IMR-90 (cell line): Measurements from ENCODE around the gene GALNT13. TPM values are rescaled to one million over a fixed set of nuclear protein-coding genes. Genes with fewer than 3 reads are reported as not detected.

Experiments
- ATAC-seq: fragments of 200-7000 bp; cut with Tn5 transposase; 2 replicates; pipeline ENCODE4 v1.9.1; 2020; ENCODE audit warnings: low read depth, mild to moderate bottlenecking, moderate library complexity
- BruUV-seq: library from RNA; stranded (reverse); fragments of 400-500 nt; replicated peaks from 2 replicates; lab custom pipeline; 2021; lab: Mats Ljungman, UMichigan
- CTCF ChIA-PET: fragments of 300-600 bp; formaldehyde crosslinking; extraction: SDS; loops from one replicate; lab custom pipeline; 2021; ENCODE audit warnings: antibody characterized with exemption; lab: Yijun Ruan, JAX
- POLR2A ChIA-PET: fragments of 300-600 bp; sonication (Branson Sonifier 250); formaldehyde crosslinking; loops from one replicate; lab custom pipeline; 2022; ENCODE audit warnings: antibody characterized with exemption; ENCODE audit not compliant: unreplicated experiment; lab: Charles Lee
- DNase-seq: peaks from one replicate; pipeline ENCODE4 v3.0.0; 2013
- H2AFZ ChIP-seq: replicated peaks from 2 replicates; pipeline ENCODE3; 2013; ENCODE audit warnings: low read length, mild to moderate bottlenecking; ENCODE audit not compliant: poor library complexity
- H2AK5ac ChIP-seq: 2 replicates; pipeline ENCODE4 v1.6.1; 2013; ENCODE audit warnings: low read depth, low read length, inconsistent platforms
- H2AK9ac ChIP-seq: replicated peaks from 2 replicates; pipeline ENCODE3; 2013; ENCODE audit warnings: mild to moderate bottlenecking, low read depth, low read length, moderate library complexity; ENCODE audit not compliant: poor library complexity
- H2BK120ac ChIP-seq: 2 replicates; pipeline ENCODE4 v1.6.1; 2013; ENCODE audit warnings: low read depth, low read length, inconsistent platforms
- H2BK15ac ChIP-seq: 3 replicates; pipeline ENCODE4 v1.6.1; 2013; ENCODE audit warnings: low read depth, low read length, inconsistent platforms
- H2BK20ac ChIP-seq: 2 replicates; pipeline ENCODE4 v1.6.1; 2013; ENCODE audit warnings: low read depth, mild to moderate bottlenecking, inconsistent platforms, low read length, moderate library complexity
- H2BK5ac ChIP-seq: 2 replicates; pipeline ENCODE4 v1.6.1; 2013; ENCODE audit warnings: mild to moderate bottlenecking, low read depth, low read length, inconsistent platforms; ENCODE audit not compliant: poor library complexity, severe bottlenecking
- H3K14ac ChIP-seq: replicated peaks from 2 replicates; pipeline ENCODE4 v1.6.1; 2013; ENCODE audit warnings: low read depth, low read length, inconsistent platforms
- H3K18ac ChIP-seq: 2 replicates; pipeline ENCODE4 v1.6.1; 2013; ENCODE audit warnings: low read depth, low read length, control low read depth
- H3K23ac ChIP-seq: 2 replicates; pipeline ENCODE4 v1.6.1; 2013; ENCODE audit warnings: low read depth, low read length, inconsistent platforms
- H3K27ac ChIP-seq: 2 replicates; pipeline ENCODE4 v1.5.1; 2013; ENCODE audit warnings: mild to moderate bottlenecking, control low read depth, low read length; ENCODE audit not compliant: insufficient read depth
- H3K27me3 ChIP-seq: 2 replicates; pipeline ENCODE4 v1.6.1; 2013; ENCODE audit warnings: low read length; ENCODE audit not compliant: control insufficient read depth, insufficient read depth
- H3K36me3 ChIP-seq: 2 replicates; pipeline ENCODE4 v1.6.1; 2013; ENCODE audit warnings: low read length, mixed read lengths; ENCODE audit not compliant: control insufficient read depth, insufficient read depth
- H3K4ac ChIP-seq: 2 replicates; pipeline ENCODE4 v1.6.1; 2013; ENCODE audit warnings: low read depth, low read length, inconsistent platforms
- H3K4me1 ChIP-seq: 2 replicates; pipeline ENCODE4 v1.6.1; 2013; ENCODE audit warnings: low read length, mixed read lengths; ENCODE audit not compliant: control insufficient read depth, insufficient read depth
- H3K4me2 ChIP-seq: 2 replicates; pipeline ENCODE4 v1.6.1; 2013; ENCODE audit warnings: low read depth, mild to moderate bottlenecking, control low read depth, low read length, moderate library complexity
- H3K4me3 ChIP-seq: 2 replicates; pipeline ENCODE4 v1.5.1; 2013; ENCODE audit warnings: low read depth, mild to moderate bottlenecking, control low read depth, low read length, moderate library complexity; ENCODE audit not compliant: insufficient read depth
- H3K56ac ChIP-seq: 2 replicates; pipeline ENCODE4 v1.6.1; 2013; ENCODE audit warnings: low read length, inconsistent platforms; ENCODE audit not compliant: insufficient read depth; ENCODE audit errors: extremely low read depth
- H3K79me1 ChIP-seq, 2 experiments: 2 replicates each; pipeline ENCODE4 v1.6.1; 2013; ENCODE audit warnings: low read length in 2 of 2, inconsistent platforms in 1 of 2, low read depth in 1 of 2
- H3K9ac ChIP-seq: 2 replicates; pipeline ENCODE4 v1.6.1; 2013; ENCODE audit warnings: low read depth, low read length, control low read depth
- H3K9me1 ChIP-seq: 2 replicates; pipeline ENCODE4 v1.6.1; 2013; ENCODE audit warnings: low read length, inconsistent platforms; ENCODE audit not compliant: insufficient read depth
- H3K9me3 ChIP-seq: 2 replicates; pipeline ENCODE4 v1.6.1; 2013; ENCODE audit warnings: low read length; ENCODE audit not compliant: control insufficient read depth, insufficient read depth
- H4K20me1 ChIP-seq: 2 replicates; pipeline ENCODE4 v1.6.1; 2013; ENCODE audit warnings: low read length, inconsistent platforms; ENCODE audit not compliant: insufficient read depth
- H4K5ac ChIP-seq: 2 replicates; pipeline ENCODE4 v1.6.1; 2013; ENCODE audit warnings: mild to moderate bottlenecking, low read depth, low read length, control low read depth
- H4K8ac ChIP-seq, 2 experiments: 2 replicates each; pipeline ENCODE4 v1.6.1; 2013; ENCODE audit warnings: low read depth in 2 of 2, low read length in 2 of 2, control low read depth in 1 of 2, inconsistent platforms in 1 of 2
- H4K91ac ChIP-seq: 2 replicates; pipeline ENCODE4 v1.6.1; 2013; ENCODE audit warnings: low read depth, low read length, inconsistent platforms; ENCODE audit not compliant: insufficient read depth
- POLR2A ChIP-seq: IDR thresholded peaks from 2 replicates; pipeline ENCODE4 v1.6.1; 2012; ENCODE audit warnings: mild to moderate bottlenecking, low read depth, low read length
- RCOR1 ChIP-seq: IDR thresholded peaks from 2 replicates; pipeline ENCODE4 v1.6.1; 2012; ENCODE audit warnings: mild to moderate bottlenecking, low read length, improper control_type of control experiment; ENCODE audit not compliant: insufficient replicate concordance
- WGBS, 2 experiments: methylation state at CpG; one replicate each; pipeline versions ENCODE4 v1.1.5 to v1.1.7; 2013; ENCODE audit warnings: missing lambda C conversion rate in 2 of 2; ENCODE audit not compliant: insufficient read length in 1 of 2; ENCODE audit errors: extremely low coverage in 2 of 2; 5-methylcytosine and 5-hydroxymethylcytosine counted together
- dilution Hi-C: fragments of 300-500 bp; cut with HindIII; formaldehyde crosslinking; loops from one replicate; pipeline ENCODE4 v1.14.3; 2018; ENCODE audit warnings: low sequenced_read_pairs; ENCODE audit not compliant: unreplicated experiment
- in situ Hi-C: fragments of 300-500 bp; cut with MboI; formaldehyde crosslinking; loops from 3 replicates; pipeline ENCODE4 v1.14.3; 2019; ENCODE audit warnings: low sequenced_read_pairs, inconsistent platforms, mixed read lengths
- intact Hi-C: fragments of 100-400 bp; cut with micrococcal nuclease; formaldehyde crosslinking; loops from 2 replicates; pipeline ENCODE4 v1.10.0; 2022
- polyA plus RNA-seq, 3 experiments: library from polyadenylated mRNA; depleted of rRNA; stranded (reverse); fragments of >200 nt; gene quantifications; 2 replicates each; pipeline ENCODE4 v1.2.3, GENCODE V29; 2012; ENCODE audit warnings: low replicate concordance in 1 of 3
- total RNA-seq: library from RNA; depleted of rRNA; stranded (reverse); fragments of >200 nt; gene quantifications from 2 replicates; pipeline ENCODE4 v1.2.3, GENCODE V29; 2012

The GALNT13 gene
- total and polyA plus RNA-seq, 2 of the 4 experiments (the other 2 are of a cell fraction) = 0.03 TPM; not detected in 1

- Histone ChIP-seq H2BK20ac (no peak overlapping the region), H3K4ac (no peak overlapping the region), H3K23ac (no peak overlapping the region), H3K27me3 (no peaks in the 10 kb centered on the region), H4K20me1 (no peaks in the 10 kb centered on the region), H4K91ac (no peak overlapping the region), H4K5ac (no peak overlapping the region), H3K18ac (no peak overlapping the region), H3K56ac (no peak overlapping the region), H3K14ac (no peak overlapping the region), H3K4me3 (no peak overlapping the region), H2BK5ac (no peak overlapping the region), H2BK15ac (no peak overlapping the region), H3K9me3 (peaks cover 4% of the 10 kb centered on the region), H4K8ac (no peak overlapping the region), H3K27ac (no peak overlapping the region), H3K9me1 (no peaks in the 10 kb centered on the region), H2AK5ac (no peak overlapping the region), H2AFZ (no peak overlapping the region), H3K4me1 (no peaks in the 10 kb centered on the region), H3K36me3 (no peaks in the 10 kb centered on the region), H2BK120ac (no peak overlapping the region), H3K4me2 (no peak overlapping the region), H3K79me1 (no peaks in the 10 kb centered on the region), H3K9ac (no peak overlapping the region), H2AK9ac (no peak overlapping the region)
- DNase-seq (no peak), ATAC-seq (no peak)
- intact Hi-C loops (no loop called here), in situ Hi-C loops (no loop called here), dilution Hi-C loops (no loop called here)
- BruUV-seq = no TSS peak
- POLR2A ChIA-PET = no interaction called here
- WGBS, 2 experiments = no CpG with 5 or more reads among the region's 1 CpG
- no peak for TF ChIP-seq RCOR1
- TF ChIP-seq POLR2A = no peak
- CTCF ChIA-PET = no interaction called here
These were observed 259.1 kb downstream of the GALNT13 start for GRCh38 chr2:154130821-154131220.
